PC-9 (cell line): ENCODE results near the gene RFTN1.

Source experiments
- EZH2 ChIP-seq: fragments of 200-600 bp; sonication (generic); IDR thresholded peaks from 2 replicates; pipeline ENCODE4 v1.8.0; 2017; ENCODE audit warnings: antibody characterized with exemption, low read depth
- TF ChIP-seq, protein P1 (sequence below): fragments of 200-600 bp; sonication (generic); conservative IDR thresholded peaks from 2 replicates; pipeline ENCODE4 v1.6.1; 2017; ENCODE audit warnings: mixed run types, antibody characterized with exemption, mild to moderate bottlenecking, moderate library complexity

DNA sequence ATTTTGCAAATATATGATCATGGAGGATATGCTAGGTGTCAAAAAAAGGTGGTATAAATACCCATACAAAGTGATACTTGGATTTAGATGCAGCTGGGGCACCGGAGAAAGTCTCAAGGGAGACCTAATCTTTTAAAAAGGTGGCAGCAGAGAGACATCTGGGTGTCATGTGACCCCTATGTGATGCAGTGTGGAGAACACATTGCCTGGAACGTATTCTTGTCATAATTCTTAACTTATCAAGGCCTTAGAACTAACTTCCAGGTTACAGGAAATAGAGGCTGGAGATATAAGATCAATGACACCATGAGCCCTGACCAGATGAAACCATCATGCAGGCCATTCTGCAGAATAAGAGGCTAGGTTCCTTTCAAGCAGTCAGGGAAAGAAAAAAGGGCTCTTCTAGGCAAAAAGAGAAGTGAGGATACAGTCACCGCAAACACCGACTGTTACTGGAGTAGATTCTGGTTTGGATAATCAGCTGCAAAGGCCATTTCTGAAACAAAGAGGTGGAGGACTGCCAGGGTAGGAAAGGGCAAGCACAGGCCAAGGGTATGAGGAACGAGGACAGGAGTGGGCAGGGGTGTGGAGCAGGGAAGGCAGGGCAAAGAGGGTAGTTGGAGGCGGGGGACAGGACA is 147.9 kb downstream of the RFTN1 start:
- TF ChIP-seq, protein P1, sequence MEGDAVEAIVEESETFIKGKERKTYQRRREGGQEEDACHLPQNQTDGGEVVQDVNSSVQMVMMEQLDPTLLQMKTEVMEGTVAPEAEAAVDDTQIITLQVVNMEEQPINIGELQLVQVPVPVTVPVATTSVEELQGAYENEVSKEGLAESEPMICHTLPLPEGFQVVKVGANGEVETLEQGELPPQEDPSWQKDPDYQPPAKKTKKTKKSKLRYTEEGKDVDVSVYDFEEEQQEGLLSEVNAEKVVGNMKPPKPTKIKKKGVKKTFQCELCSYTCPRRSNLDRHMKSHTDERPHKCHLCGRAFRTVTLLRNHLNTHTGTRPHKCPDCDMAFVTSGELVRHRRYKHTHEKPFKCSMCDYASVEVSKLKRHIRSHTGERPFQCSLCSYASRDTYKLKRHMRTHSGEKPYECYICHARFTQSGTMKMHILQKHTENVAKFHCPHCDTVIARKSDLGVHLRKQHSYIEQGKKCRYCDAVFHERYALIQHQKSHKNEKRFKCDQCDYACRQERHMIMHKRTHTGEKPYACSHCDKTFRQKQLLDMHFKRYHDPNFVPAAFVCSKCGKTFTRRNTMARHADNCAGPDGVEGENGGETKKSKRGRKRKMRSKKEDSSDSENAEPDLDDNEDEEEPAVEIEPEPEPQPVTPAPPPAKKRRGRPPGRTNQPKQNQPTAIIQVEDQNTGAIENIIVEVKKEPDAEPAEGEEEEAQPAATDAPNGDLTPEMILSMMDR, result no peak
- no peak for TF ChIP-seq EZH2
